PFSK-1 (cell line): Measurements from ENCODE around the gene TBX3.

Experiments
- POLR2AphosphoS5 ChIP-seq: IDR thresholded peaks from 2 replicates; pipeline ENCODE4 v1.6.1; 2012; ENCODE audit warnings: low read depth, mild to moderate bottlenecking, control low read depth, low read length, moderate library complexity
- TAF1 ChIP-seq: IDR thresholded peaks from 2 replicates; pipeline ENCODE4 v1.6.1; 2012; ENCODE audit warnings: low read length, control low read depth, borderline replicate concordance; ENCODE audit not compliant: insufficient read depth

DNA sequence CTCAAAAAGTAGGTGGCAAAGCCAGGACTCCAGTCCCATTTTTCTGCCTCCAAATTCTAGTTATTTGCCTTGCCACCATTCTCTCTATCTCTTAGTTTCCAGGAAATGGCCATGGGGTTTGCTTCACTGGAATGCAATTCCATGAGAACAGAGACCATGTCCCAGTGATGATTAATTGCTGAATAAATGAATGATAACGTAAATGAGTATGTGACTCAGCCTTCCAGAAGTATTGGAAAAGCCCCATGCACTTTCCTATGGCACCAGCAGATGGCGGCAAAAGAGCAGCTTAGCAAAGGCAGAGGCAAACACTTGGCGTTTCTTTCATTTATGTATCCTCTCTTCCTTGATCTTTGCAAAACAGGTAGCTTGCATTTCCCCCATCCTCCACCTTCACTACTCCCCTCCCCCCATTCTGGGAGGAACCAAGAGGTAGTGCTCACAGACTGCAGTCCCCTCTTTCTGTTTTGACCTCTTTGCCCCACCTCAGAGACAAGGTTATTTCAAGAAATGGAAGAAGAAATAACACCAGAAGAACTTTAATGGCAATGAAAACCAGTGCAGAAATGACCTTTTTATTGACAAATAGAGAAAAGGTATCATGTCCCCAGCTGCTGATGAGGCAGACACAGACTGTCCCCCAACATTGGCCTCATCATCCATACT is 21.3 kb downstream of the TBX3 start:
- TF ChIP-seq TAF1, result no peak
- no peak for TF ChIP-seq POLR2AphosphoS5
